SW 1271 (cell line): Measurements from ENCODE around the gene CCDC6.
"Not testable (repeated sequence)": the region's sequence is repeated elsewhere in the genome, so short reads cannot be mapped to it uniquely, and the experiment has no call there.

ENCODE experiments used
- DNase-seq, 2 experiments: peaks; one replicate each; lab custom pipeline; 2025; lab: John Stamatoyannopoulos, UW

Gene CCDC6

DNA sequence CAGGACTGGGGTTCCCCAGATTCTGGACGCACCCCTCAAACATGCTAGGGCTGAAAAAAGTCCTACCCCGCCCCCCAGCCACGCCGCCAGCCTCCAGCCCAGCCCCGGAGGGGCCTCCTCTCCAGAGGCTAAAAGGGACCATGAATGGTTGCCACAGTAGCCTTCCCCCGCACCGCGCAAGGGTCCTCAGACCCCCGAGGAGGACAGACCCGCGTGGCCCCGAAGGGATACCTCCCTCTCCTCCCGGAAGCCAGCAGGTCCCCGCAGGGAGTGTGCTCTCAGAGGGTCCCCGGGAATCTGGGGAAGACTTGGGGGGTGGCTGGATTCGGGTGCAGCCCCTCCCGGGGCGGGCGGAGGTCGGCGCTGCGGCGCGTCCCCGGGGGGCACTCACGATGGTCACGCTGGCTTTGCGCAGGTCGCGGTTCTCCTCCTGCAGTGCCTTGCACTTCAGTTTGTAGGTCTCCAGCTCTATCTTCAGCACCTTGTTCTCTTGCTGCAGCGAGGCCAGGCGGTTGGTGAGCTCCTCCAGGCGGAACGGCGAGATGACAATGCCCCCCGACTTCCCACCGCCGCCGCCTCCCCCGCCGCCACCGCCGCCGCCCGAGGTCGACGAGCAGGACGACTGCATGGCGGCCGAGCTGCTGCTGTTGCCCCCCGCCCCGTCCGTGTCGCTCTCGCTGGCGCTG, 482 bp downstream of the CCDC6 start:
- no peak for DNase-seq

DNA sequence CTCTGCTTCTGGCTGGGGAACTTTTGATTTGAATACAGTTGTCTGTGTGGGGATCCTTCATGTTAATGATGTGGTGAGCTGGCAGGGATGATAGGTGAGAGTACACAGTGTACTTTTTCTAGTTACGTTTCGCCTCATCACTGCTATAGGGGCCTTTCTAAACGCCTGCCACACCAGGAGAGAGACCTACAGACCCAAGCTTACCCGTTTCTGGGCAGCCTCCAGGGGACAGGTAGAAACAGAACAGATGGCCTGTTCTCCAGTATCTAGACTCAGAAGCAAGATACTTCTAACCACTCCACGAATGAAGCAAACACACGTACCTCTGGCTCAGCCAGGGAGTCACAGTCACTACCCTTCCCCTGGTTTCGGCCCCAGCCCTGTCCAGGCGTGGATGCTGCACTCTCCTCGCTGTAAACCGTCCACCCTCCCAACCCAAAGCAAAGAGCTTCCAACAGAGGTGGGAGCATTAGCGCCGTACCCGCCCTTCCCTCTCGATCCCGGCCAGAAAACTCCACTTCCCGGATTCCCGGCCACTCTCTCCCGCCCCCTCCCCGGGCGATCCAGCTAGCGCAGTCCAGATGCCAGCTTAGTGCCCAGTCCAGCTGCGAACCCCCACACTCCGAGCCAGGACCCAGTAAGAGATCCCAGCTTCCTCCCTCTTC, 1.2 kb downstream of the CCDC6 start:
- no peak for DNase-seq

DNA sequence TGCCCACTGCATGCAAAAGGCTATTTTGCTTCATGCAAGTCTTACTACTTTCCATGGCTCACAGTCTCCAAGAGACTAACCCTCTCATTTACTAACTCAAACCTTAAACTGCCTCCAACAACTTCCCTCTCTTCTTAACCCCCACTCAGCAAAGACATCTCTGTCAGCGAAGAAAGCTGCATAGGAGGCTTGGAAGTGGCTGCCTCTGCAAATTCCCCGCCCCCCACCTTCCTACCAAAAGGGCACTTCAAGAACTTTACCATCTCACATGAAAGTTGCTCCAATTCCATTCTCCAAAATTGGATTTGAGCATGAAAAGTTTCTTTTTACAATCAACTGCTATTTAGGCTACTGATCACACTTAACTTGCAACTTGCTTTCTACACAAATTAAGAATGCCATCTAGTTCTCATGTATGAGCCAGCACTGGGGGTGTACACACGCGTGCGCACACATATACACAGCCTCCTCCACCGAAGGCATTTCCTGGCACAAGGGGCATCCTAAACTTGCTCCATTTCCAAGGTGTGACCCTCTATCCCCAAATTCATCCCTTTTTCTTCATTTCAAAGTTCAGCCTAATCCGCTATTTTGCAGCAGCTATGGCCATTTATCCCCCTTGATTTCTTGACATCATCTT, 1.8 kb downstream of the CCDC6 start:
- no peak for DNase-seq

DNA sequence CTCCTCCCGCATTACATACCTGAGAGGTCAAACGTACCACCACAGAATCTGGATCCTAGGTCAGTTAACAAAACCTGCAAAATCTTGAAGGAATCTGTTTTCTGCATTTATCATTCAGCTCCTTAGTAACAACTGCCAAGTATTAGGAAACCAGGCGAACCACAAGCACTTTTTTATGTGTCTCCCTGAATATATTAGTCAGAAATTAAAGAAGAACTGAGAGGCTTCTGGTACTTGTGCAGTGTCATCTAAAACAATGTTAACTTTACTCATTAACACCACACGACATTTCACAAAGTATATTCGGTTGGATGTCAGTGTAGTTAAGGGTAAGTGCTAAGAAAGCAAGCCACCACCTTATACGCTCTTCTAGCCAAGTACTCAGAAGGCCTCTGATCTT, 2.5 kb downstream of the CCDC6 start:
- no peak for DNase-seq

DNA sequence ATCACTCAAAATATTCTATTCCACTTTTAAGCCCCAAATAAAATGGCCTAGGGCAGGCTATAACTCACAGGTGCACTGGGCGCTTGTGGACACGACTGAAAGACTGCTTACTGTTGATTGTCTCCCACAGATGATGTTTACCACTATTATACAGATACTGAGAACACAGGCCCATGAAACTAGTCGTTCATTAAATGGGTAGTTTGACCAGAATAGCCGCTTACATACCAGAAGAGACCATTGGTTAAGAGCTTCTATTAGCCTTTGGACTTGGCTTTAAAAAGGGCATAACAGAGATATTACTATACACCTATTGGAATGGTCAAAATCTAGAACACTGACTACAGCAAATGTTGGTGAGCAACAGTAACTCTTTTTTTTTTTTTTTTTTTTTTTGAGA, 4.3 kb downstream of the CCDC6 start:
- no peak for DNase-seq

DNA sequence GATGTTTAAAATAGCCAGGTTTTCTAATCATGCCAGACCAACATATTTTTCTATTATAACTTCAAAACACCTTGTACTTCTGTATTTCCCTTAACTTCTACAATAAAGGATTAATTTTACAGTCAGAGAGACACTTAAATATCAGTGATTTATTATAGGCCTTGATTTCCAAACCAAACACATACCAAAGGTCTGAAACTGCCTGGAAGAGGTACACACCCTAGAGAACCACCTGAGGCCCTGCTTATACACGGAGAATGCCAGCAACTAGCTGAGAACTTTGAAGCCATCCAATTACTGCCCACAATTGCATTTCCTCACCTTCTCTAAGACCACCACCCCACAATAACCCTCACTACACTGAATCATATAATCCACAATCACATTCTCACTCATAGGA, 4.9 kb downstream of the CCDC6 start:
- no peak for DNase-seq

DNA sequence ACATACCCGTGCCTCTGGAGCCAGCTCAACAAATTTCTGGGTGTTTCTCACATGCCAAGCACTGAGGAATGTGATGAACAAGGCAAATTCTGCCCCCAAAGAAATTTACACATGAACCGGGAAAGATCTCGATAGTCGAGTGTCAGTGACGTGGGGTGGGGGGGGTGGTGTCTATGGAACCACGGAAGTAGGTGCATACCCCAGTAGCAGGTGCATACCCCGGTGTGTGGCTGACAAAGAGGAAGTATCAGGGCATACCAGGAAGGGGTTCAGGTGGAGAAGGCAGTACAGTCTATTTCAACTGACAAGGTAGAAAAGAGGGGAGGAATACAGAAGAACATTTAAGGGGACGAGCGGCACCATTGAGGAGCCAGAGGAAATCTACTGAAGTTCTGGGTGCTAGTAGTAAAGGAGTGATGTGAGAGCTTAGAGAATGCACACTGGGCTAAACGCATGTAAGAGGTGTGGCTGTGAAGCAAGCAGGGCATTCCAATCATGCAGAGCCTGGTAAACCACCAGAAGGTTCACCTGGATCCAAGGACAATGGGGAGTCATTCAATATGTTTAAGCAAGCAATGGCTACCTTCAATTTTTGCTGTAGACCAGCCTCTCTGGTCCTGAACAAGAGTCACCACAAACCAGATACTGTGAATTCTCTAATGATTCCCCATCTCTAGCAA, 6.2 kb downstream of the CCDC6 start:
- DNase-seq = no peak

DNA sequence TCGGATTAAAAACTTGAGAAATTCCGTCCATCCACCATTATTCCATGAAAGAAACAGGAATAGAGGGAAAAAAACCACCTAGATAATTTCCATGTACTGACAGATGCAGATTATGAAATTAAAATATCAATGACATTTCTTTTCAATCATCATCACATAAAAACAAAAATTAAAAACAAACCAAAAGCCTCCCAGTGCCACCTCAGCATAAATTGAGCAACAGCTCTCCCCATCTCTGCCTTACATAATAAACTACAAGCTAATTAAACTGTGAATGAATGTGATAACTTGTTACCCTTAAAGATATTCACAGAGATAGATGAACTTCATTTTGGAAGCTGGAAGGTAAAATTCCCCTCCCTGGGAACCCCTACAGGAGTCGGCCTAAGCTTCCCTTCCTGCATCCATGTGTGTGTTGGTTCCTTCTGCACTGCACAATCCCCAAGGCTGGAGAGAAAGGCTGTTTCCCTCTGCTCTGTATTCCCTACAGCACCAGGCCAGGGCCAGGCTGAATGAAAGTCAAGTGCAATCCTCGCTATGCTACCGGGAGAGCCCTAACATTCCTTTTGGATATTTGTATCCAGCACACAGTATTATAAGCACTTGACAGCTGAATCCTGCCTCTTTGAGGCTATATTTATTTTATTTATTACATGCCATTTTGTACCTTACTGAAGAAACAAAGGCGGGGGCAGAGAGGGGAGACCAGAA, 8.1 kb downstream of the CCDC6 start:
- no peak for DNase-seq

DNA sequence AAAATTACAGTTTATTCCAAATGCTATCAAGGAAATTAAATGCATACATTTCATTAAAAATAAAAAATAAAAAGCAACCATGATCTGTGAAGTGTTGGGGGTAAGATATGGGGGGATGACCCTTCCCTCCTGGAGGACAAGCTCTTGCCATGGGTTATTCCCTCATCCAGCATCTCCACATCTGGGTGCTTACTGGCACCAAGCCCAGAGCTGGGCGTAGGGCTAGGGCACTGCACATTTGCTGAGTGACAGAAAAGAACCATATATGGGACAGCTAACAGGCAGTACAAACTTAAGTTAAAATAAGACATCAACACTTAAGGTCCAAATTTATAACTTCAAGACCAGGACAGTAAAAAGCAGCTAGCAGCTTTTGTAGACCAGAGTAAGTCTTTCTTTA, 10.2 kb downstream of the CCDC6 start:
- no peak for DNase-seq

DNA sequence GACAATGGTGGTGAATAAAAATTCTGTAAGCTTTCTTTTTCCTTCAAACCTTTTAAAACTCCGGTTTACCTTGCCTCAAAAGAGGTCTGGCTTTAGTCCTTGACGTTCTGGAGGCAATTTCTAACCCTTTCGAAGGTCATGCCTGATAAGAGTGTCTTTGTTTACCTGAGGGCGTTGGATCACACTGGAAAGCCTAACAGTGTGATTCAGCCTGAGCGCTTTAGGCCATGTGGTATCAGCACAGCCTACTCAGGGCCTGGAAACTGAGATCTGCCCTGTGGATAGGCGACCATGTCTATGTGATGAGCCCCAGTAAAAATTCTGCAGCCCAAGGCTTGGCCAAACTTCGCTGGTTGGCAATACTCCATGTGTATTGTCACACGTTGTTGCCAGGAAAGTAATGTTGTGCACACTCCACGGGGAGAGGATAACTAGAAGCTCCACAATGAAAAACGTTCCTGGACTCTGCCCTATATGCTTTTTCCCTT, 10.7 kb downstream of the CCDC6 start:
- no peak for DNase-seq

DNA sequence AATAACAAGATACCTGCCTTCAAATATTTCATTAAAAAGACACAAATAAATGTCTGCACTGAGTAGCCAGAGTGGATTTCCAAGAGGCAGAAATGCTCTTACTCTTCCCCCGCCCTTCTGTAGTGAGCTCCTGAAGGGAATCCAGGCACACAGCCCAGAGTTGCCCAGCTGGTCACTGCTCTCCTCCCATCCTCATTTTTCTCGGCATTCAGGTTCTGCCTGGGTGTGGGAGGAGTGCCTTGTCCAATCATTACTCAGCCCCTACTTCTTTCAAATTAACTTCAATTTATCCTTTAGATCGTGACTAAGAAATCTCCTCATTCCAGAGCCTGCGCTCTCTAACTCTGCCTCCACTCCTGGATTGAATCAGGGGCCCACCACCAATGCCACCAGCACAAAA, 12.2 kb downstream of the CCDC6 start:
- DNase-seq = no peak

DNA sequence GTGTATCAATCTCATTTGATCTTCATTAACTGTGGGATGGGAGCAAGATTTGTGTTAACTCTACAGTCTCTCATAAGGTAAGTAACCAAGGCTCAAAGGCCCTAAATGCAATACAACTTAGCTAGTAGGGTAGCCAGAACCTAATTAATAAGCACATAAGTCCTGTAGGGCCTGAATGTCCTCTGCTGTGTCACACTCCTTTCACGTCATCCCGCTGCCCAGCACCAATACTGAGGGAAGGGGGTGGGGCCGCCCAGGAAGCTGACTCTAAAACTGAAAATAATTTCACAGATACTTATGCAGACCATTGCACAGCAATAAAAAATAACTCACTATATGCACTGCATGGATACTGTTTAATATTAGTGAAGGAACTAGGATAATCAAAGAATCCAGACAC, 13.7 kb downstream of the CCDC6 start:
- DNase-seq = no peak

DNA sequence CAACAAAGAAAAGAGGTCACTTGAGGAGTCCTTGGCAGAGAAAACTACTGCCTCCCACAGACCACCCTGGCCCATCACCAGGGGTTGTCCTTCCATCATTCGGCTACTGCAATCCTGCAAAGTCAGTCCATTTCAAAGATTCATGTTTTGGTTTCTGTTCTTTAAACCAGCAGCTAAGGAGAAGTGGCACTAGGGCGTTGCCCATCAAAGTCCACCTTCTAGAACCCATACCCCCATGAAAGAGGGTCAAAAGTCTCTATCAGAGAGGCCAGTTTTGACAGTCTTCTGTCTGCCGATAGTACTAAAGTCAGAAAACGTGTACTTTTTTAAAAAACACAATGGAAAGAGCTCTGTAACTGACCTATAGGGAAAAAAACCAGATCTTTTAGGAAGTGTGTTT, 14.4 kb downstream of the CCDC6 start:
- no peak for DNase-seq

DNA sequence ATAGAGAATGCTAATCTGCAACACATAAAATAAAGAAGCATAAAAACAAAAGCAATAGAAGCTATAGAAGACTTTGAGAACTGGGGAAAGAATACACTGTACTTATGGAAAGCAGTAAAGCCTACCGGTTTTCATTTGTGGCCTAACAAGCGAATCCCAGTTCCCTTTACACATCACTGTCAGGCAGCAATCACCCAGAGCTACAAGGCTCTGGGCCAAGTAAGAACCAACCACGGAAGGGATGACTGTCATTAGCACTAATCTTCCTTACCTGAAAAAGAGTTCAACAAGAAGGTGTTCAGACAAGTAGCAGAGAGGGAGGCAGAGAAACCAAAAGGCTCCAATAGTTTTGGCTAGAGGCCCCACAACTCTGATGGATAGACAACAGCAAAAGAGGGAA, 15.0 kb downstream of the CCDC6 start:
- DNase-seq = no peak

DNA sequence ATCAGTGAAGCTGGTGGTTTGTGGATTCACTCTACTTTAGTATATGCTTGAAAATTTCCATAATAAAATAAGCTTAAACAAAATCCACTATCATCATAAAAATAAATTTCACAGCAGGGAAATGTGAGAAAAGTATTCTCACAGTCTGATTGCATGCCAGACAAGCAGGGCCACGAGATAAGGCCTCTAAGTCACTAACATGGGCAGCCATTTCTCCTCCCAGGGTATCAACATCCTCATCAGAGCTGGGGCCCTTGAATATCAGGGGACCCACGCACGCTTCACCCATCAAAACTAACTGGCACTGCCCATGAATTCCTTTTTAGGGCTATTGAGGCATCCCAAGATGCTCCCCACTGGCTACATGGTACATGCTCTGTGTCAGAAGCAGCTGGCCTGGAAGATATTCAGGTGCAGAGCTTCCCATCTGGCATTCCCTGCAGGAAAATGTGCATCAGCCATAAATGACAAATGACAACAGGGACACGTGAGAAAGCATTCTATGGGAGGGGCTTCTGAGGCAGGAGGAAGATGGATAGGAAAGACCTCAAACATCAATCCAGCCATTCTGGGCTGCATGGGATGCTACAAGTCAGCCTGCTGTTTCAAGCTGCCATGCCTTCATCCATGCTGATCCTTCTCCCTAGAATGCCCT, 17.4 kb downstream of the CCDC6 start:
- no peak for DNase-seq

DNA sequence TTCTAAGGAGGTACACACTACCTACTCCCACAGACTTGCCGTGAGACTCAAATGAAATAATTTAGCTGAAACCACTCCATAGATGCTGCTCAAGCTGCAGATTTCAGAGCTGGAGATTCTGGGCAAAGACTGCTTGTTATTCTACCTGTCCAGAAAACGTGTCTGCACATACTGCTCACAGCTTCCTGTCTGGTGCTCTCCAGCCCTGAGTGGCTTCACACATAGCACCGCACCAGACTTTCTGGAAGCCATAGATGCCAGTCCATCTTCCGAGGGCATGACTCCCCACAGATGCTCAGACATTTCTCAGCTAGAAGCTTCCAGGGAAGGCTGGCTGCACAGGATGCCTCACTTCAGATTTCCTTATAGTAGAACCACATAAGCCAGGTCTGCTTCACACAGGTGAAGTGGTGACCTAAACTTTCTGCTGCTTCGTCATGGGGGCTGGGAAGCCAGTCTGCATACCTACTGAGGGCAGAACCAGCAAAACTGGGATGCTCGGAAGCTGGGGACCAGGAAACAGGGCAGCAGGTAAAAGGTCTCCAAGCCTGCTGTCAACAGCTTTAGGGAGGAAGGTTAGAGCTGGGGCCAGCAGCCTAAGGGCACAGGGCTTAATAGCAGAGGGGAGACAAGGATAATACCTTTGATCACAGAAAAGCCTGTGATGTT, 18.2 kb downstream of the CCDC6 start:
- no peak for DNase-seq

DNA sequence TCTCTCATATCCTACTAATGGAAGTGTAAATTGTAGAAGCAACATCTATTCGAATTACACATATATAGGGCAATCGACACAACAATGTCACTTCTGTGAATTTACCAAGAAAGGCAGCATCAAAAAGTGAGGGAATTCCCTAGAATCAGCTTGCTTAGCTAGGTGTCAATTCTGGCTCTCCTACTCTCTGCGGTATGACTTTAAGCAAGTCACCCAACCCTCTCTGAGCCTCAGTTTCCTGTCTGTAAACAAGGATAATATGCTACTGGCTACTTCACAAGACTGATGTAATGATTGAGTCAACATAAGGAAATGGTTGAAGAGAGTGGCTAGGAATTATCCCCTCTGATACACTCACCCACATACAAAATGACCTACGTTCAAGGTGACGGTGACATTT, 19.4 kb downstream of the CCDC6 start:
- DNase-seq = no peak

DNA sequence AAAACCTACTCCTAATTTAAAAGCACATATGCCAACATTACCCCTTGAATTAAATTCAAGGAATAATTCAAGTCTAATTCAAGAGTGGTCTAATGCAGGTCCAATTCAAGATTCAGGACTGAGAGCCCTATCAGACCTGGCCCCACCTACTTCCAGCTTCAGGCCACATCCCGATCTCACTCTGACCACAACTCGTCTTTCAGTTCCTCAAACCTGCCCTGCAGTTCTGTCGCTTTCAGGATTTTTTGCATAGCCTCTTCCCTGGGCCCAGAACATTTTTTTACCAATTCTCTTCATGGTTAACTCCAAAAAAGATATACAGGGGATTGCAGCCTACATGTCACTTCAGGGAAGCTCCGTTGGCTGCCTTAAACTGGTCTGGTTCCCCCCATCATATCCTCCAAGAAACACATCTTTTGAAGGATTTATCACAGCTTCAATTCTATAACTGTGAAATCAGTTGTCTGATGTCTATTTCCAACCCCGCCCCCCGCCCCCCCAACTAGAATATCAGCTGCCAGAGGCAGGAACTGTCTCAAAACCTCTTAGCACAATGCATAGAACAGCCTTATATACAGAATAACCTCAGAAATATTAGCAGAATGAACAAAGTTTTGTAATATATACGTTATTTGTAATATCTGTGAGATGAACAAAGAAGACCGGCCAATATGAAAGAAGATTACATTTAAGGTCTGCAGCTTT, 20.8 kb downstream of the CCDC6 start:
- DNase-seq = no peak

DNA sequence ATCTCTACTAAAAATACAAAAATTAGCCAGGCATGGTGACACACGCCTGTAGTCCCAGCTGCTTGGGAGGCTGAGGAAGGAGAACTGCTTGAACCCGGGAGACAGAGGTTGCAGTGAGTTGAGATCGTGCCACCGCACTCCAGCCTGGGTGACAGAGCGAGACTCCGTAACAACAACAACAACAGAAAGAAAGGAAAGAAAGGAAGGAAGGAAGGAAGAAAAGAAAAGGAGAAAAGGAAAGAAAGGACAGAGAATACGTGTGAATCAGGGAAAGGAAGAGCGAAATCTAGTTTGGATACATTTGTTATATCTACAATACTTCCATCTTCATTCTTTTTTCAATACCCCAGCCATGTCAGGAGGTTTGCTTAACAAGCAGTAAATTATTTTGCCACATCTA, 21.5 kb downstream of the CCDC6 start:
- not testable (repeated sequence) for DNase-seq

DNA sequence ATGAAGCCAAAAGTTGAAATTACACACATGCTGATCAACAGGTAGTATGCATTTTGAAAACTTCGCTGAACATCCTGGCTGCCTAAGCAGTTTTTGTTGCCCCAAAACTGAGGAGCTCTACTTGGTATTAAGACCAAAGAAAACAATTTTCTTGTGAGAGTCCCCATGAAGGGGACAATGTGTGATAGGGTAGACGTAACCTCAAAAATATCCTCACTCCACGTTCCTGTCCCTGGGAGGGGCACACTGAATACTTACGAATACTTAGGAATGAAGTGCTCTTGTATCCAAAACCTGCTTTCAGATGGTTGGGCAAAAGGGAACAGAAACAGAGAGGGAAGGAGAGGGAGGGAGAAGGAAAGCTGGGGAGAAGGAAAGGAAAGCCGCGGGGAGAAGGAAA, 24.7 kb downstream of the CCDC6 start:
- DNase-seq = no peak
